ENCODE results near the gene STRA8.
A peak's percentile ranks its signal among the peaks of the same experiment; 100 is the strongest.

Gene STRA8

GRCh38 chr7:135233570-135233969 is at the start of gene STRA8:
STRA8 (plus strand) TSS chr7:135233838; CDS start chr7:135240525, 6,687 bp downstream.
- Histone ChIP-seq H3K4me2 (no peak within 1 kb of the TSS), H3K4me1 (peaks cover 33% of the 10 kb centered on the region)

GRCh38 chr7:135184254-135184841 is 49.3 kb upstream of the STRA8 start:
- peaks cover 92% of the 10 kb centered on the region for H3K36me3 ChIP-seq
- H3K27ac ChIP-seq = no peak overlapping the region
- no peaks in the 10 kb centered on the region for H3K27me3 ChIP-seq
- no peak for TF ChIP-seq Cebpa-rat (IDR thresholded peaks at IDR 0.05)
- H3K4me2 ChIP-seq = no peak overlapping the region
- no peak overlapping the region for H3K4me3 ChIP-seq
- H3K4me1 ChIP-seq = peaks cover 19% of the 10 kb centered on the region
- H3K9ac ChIP-seq = no peak overlapping the region
- peaks cover 63% of the 10 kb centered on the region for H3K9me3 ChIP-seq
- H4K20me1 ChIP-seq = no peaks in the 10 kb centered on the region

More at GRCh38 chr7:135233570-135233969, at the start of gene STRA8:
- H3K27me3 ChIP-seq = no peaks in the 10 kb centered on the region
- H3K36me3 ChIP-seq = no peaks in the 10 kb centered on the region
- no peak within 1 kb of the TSS for H3K9ac ChIP-seq
- H4K20me1 ChIP-seq = no peaks in the 10 kb centered on the region
- H3K4me3 ChIP-seq = no peak within 1 kb of the TSS
- no peak within 1 kb of the TSS for H3K27ac ChIP-seq
- H3K9me3 ChIP-seq = peaks cover 3% of the 10 kb centered on the region
- no peak for TF ChIP-seq Cebpa-rat (IDR thresholded peaks at IDR 0.05)

- Histone ChIP-seq H3K27me3 (no peaks in the 10 kb centered on the region), H3K4me2 (peak overlapping the region; percentile 31), H3K9ac (no peak overlapping the region), H3K4me3 (no peak overlapping the region), H3K4me1 (peaks cover 19% of the 10 kb centered on the region), H3K36me3 (peaks cover 97% of the 10 kb centered on the region), H3K9me3 (peaks cover 50% of the 10 kb centered on the region), H4K20me1 (no peaks in the 10 kb centered on the region), H3K27ac (no peak overlapping the region; the same call in 1 of the 2 replicates)
- TF ChIP-seq Cebpa-rat (IDR thresholded peaks at IDR 0.05) = no peak
These were observed 48.0 kb upstream of the STRA8 start for GRCh38 chr7:135185471-135186260.

- Histone ChIP-seq H3K4me2 (peak overlapping the region; percentile 31), H3K4me1 (peaks cover 19% of the 10 kb centered on the region)
These were observed 47.4 kb upstream of the STRA8 start for GRCh38 chr7:135186261-135186540.

GRCh38 chr7:135186841-135187253 is 46.8 kb upstream of the STRA8 start:
- Histone ChIP-seq H3K4me2 (peak overlapping the region; percentile 31; the same call in 1 of the 2 replicates), H4K20me1 (no peaks in the 10 kb centered on the region), H3K36me3 (peaks cover 99% of the 10 kb centered on the region), H3K9me3 (peaks cover 38% of the 10 kb centered on the region), H3K4me3 (no peak overlapping the region), H3K4me1 (peaks cover 19% of the 10 kb centered on the region), H3K27me3 (no peaks in the 10 kb centered on the region), H3K9ac (0 out of 2 replicates have a peak overlapping the region, but pooled peaks have one; percentile 2), H3K27ac (peak overlapping the region; percentile 12; the same call in 1 of the 2 replicates)
- TF ChIP-seq Cebpa-rat (IDR thresholded peaks at IDR 0.05) = no peak

More at GRCh38 chr7:135186261-135186540, 47.4 kb upstream of the STRA8 start:
- TF ChIP-seq Cebpa-rat (IDR thresholded peaks at IDR 0.05) = no peak
- Histone ChIP-seq H3K36me3 (peaks cover 97% of the 10 kb centered on the region), H3K27ac (no peak overlapping the region; the same call in 1 of the 2 replicates), H3K9ac (no peak overlapping the region), H3K4me3 (no peak overlapping the region), H4K20me1 (no peaks in the 10 kb centered on the region), H3K9me3 (peaks cover 44% of the 10 kb centered on the region), H3K27me3 (no peaks in the 10 kb centered on the region)

- H3K36me3 ChIP-seq = peaks cover 97% of the 10 kb centered on the region
- no peak overlapping the region for H3K4me3 ChIP-seq
- peaks cover 33% of the 10 kb centered on the region for H3K4me1 ChIP-seq
- no peaks in the 10 kb centered on the region for H4K20me1 ChIP-seq
- no peak overlapping the region for H3K4me2 ChIP-seq
- peaks cover 22% of the 10 kb centered on the region for H3K9me3 ChIP-seq
- no peak for TF ChIP-seq Cebpa-rat (IDR thresholded peaks at IDR 0.05)
- no peak overlapping the region for H3K9ac ChIP-seq
- H3K27ac ChIP-seq = no peak overlapping the region
- H3K27me3 ChIP-seq = no peaks in the 10 kb centered on the region
These were observed 45.2 kb upstream of the STRA8 start for GRCh38 chr7:135188298-135188984.

- Histone ChIP-seq H3K27ac (no peak overlapping the region), H3K4me1 (peaks cover 41% of the 10 kb centered on the region), H3K4me2 (no peak overlapping the region), H3K27me3 (no peaks in the 10 kb centered on the region), H3K9ac (no peak overlapping the region), H3K4me3 (no peak overlapping the region), H4K20me1 (no peaks in the 10 kb centered on the region), H3K36me3 (peaks cover 91% of the 10 kb centered on the region), H3K9me3 (peaks cover 15% of the 10 kb centered on the region; the same call in 1 of the 2 replicates)
- no peak for TF ChIP-seq Cebpa-rat (IDR thresholded peaks at IDR 0.05)
These were observed 44.4 kb upstream of the STRA8 start for GRCh38 chr7:135189221-135189662.

- Histone ChIP-seq H3K4me2 (no peak overlapping the region), H3K9me3 (peaks cover 7% of the 10 kb centered on the region; the same call in 1 of the 2 replicates), H3K27me3 (no peaks in the 10 kb centered on the region), H3K36me3 (peaks cover 83% of the 10 kb centered on the region), H3K9ac (no peak overlapping the region), H3K4me3 (no peak overlapping the region), H4K20me1 (no peaks in the 10 kb centered on the region), H3K27ac (no peak overlapping the region), H3K4me1 (peaks cover 48% of the 10 kb centered on the region)
- no peak for TF ChIP-seq Cebpa-rat (IDR thresholded peaks at IDR 0.05)
These were observed 43.7 kb upstream of the STRA8 start for GRCh38 chr7:135189961-135190360.

GRCh38 chr7:135190703-135191102 is 42.9 kb upstream of the STRA8 start:
- Histone ChIP-seq H3K9ac (no peak overlapping the region), H3K4me2 (no peak overlapping the region), H3K9me3 (peaks cover under 1% of the 10 kb centered on the region; the same call in 1 of the 2 replicates), H3K4me3 (no peak overlapping the region), H3K4me1 (peaks cover 55% of the 10 kb centered on the region), H3K27ac (no peak overlapping the region), H3K27me3 (no peaks in the 10 kb centered on the region), H4K20me1 (no peaks in the 10 kb centered on the region), H3K36me3 (peaks cover 78% of the 10 kb centered on the region)
- TF ChIP-seq Cebpa-rat (IDR thresholded peaks at IDR 0.05) = no peak

Measured in BLaER1 (cell line).